Neural progenitor cell (in vitro differentiated cells): ENCODE measurements around the gene HIPK2. TPM values are rescaled to one million over a fixed set of nuclear protein-coding genes. Genes with fewer than 3 reads are reported as not detected.

Experiments
- DNase-seq: peaks from one replicate; pipeline ENCODE4 v3.0.0-alpha.2; 2016; ENCODE audit warnings: low spot score
- H2AFZ ChIP-seq: fragments of 200-600 bp; sonication (generic); replicated peaks from 2 replicates; pipeline ENCODE4 v1.6.1; 2016; ENCODE audit warnings: antibody characterized with exemption
- H3F3A ChIP-seq: fragments of 200-600 bp; sonication (generic); 2 replicates; pipeline ENCODE4 v1.6.1; 2016; ENCODE audit warnings: antibody characterized with exemption, low read depth
- H3K27ac ChIP-seq: fragments of 200-600 bp; sonication (generic); 2 replicates; pipeline ENCODE4 v1.5.1; 2016; ENCODE audit warnings: mild to moderate bottlenecking
- H3K27me3 ChIP-seq: fragments of 200-600 bp; sonication (generic); 2 replicates; pipeline ENCODE4 v1.6.1; 2016; ENCODE audit warnings: mild to moderate bottlenecking, moderate library complexity
- H3K36me3 ChIP-seq: fragments of 200-600 bp; sonication (generic); 2 replicates; pipeline ENCODE4 v1.5.1; 2016
- H3K4me1 ChIP-seq: fragments of 200-600 bp; sonication (generic); 2 replicates; pipeline ENCODE4 v1.6.1; 2016; ENCODE audit warnings: mixed run types
- H3K4me2 ChIP-seq: fragments of 200-600 bp; sonication (generic); 2 replicates; pipeline ENCODE4 v1.6.1; 2016
- H3K4me3 ChIP-seq: fragments of 200-600 bp; sonication (generic); 2 replicates; pipeline ENCODE4 v1.5.1; 2016
- H3K79me2 ChIP-seq: fragments of 200-600 bp; sonication (generic); 2 replicates; pipeline ENCODE4 v1.6.1; 2016; ENCODE audit warnings: low read depth
- H3K9ac ChIP-seq: fragments of 200-600 bp; sonication (generic); 2 replicates; pipeline ENCODE4 v1.6.1; 2016
- H3K9me3 ChIP-seq: fragments of 200-600 bp; sonication (generic); 2 replicates; pipeline ENCODE4 v1.5.1; 2016; ENCODE audit warnings: low read depth
- H4K20me1 ChIP-seq: fragments of 200-600 bp; sonication (generic); 2 replicates; pipeline ENCODE4 v1.6.1; 2016; ENCODE audit warnings: low read depth
- H3K27ac Mint-ChIP-seq: 3 replicates; pipeline ENCODE4 v1.8.0; 2021; ENCODE audit warnings: mixed read lengths
- H3K27me3 Mint-ChIP-seq: 2 replicates; pipeline ENCODE4 v1.8.0; 2022; ENCODE audit warnings: low read depth, mild to moderate bottlenecking, inconsistent platforms, moderate library complexity, mixed read lengths; ENCODE audit not compliant: insufficient read depth
- H3K36me3 Mint-ChIP-seq: 3 replicates; pipeline ENCODE4 v1.8.0; 2021; ENCODE audit warnings: mixed read lengths
- H3K4me1 Mint-ChIP-seq: 3 replicates; pipeline ENCODE4 v1.8.0; 2021; ENCODE audit warnings: mixed read lengths
- H3K4me3 Mint-ChIP-seq: 3 replicates; pipeline ENCODE4 v1.8.0; 2021; ENCODE audit warnings: mild to moderate bottlenecking, moderate library complexity, mixed read lengths
- H3K9me3 Mint-ChIP-seq: 3 replicates; pipeline ENCODE4 v1.8.0; 2020; ENCODE audit warnings: mixed read lengths
- CTCF ChIP-seq: fragments of 200-600 bp; sonication (generic); IDR thresholded peaks from 2 replicates; pipeline ENCODE4 v1.5.1; 2017; ENCODE audit warnings: antibody characterized with exemption, mild to moderate bottlenecking
- EZH2 ChIP-seq: fragments of 200-600 bp; sonication (generic); IDR thresholded peaks from 2 replicates; pipeline ENCODE4 v1.6.1; 2017; ENCODE audit warnings: antibody characterized with exemption, mild to moderate bottlenecking, moderate library complexity
- EZH2phosphoT487 ChIP-seq: fragments of 200-600 bp; sonication (generic); IDR thresholded peaks from 2 replicates; pipeline ENCODE4 v1.6.1; 2017; ENCODE audit warnings: antibody characterized with exemption
- total RNA-seq: library from RNA; depleted of rRNA; stranded (reverse); fragments of >200 nt; gene quantifications from 2 replicates; pipeline ENCODE4 v1.2.3, GENCODE V29; 2015; ENCODE audit warnings: low replicate concordance

The HIPK2 gene
- total RNA-seq, 1 donor from 2014 or later = 12.8 TPM

GRCh38 chr7:139701908-139702307 lies 75.9 kb downstream of the HIPK2 start:
- H3K4me1 ChIP-seq = peaks cover 14% of the 10 kb centered on the region
- H3K27me3 Mint-ChIP-seq = no peaks in the 10 kb centered on the region

GRCh38 chr7:139700505-139701235 lies 77.1 kb downstream of the HIPK2 start:
- Histone ChIP-seq H3K4me2 (no peak overlapping the region), H2AFZ (no peak overlapping the region), H3K27ac (no peak overlapping the region), H3K9ac (no peak overlapping the region), H3K36me3 (no peaks in the 10 kb centered on the region), H3K79me2 (no peaks in the 10 kb centered on the region), H3K4me1 (peaks cover 10% of the 10 kb centered on the region), H3K27me3 (no peaks in the 10 kb centered on the region), H3K4me3 (no peak overlapping the region), H3F3A (no peaks in the 10 kb centered on the region), H3K9me3 (no peaks in the 10 kb centered on the region), H4K20me1 (peaks cover 26% of the 10 kb centered on the region)
- H3K27me3 Mint-ChIP-seq = no peaks in the 10 kb centered on the region
- H3K4me3 Mint-ChIP-seq = no peak overlapping the region
- H3K27ac Mint-ChIP-seq = no peak overlapping the region
- DNase-seq = no peak
- TF ChIP-seq EZH2 (no peak), CTCF (no peak), EZH2phosphoT487 (no peak)
- H3K9me3 Mint-ChIP-seq = no peaks in the 10 kb centered on the region
- peaks cover 20% of the 10 kb centered on the region for H3K4me1 Mint-ChIP-seq
- H3K36me3 Mint-ChIP-seq = peaks cover 20% of the 10 kb centered on the region

More at GRCh38 chr7:139701908-139702307, 75.9 kb downstream of the HIPK2 start:
- no peak for DNase-seq
- Mint-ChIP-seq H3K4me1 (peaks cover 9% of the 10 kb centered on the region), H3K36me3 (peaks cover 20% of the 10 kb centered on the region), H3K4me3 (no peak overlapping the region), H3K9me3 (no peaks in the 10 kb centered on the region), H3K27ac (peak overlapping the region; percentile 27)
- Histone ChIP-seq H3K4me2 (no peak overlapping the region), H3K36me3 (no peaks in the 10 kb centered on the region), H3K27ac (no peak overlapping the region), H3K9ac (no peak overlapping the region), H3F3A (no peaks in the 10 kb centered on the region), H4K20me1 (peaks cover 28% of the 10 kb centered on the region), H2AFZ (no peak overlapping the region), H3K4me3 (no peak overlapping the region), H3K27me3 (no peaks in the 10 kb centered on the region), H3K9me3 (no peaks in the 10 kb centered on the region), H3K79me2 (no peaks in the 10 kb centered on the region)
- no peak for TF ChIP-seq CTCF
- TF ChIP-seq EZH2 = no peak

GRCh38 chr7:139699640-139700504 lies 77.9 kb downstream of the HIPK2 start:
- Mint-ChIP-seq H3K27ac (no peak overlapping the region), H3K4me3 (no peak overlapping the region), H3K36me3 (peaks cover 17% of the 10 kb centered on the region), H3K4me1 (peaks cover 20% of the 10 kb centered on the region), H3K27me3 (no peaks in the 10 kb centered on the region), H3K9me3 (no peaks in the 10 kb centered on the region)
- Histone ChIP-seq H2AFZ (no peak overlapping the region), H3K9me3 (no peaks in the 10 kb centered on the region), H3F3A (no peaks in the 10 kb centered on the region), H4K20me1 (peaks cover 26% of the 10 kb centered on the region), H3K4me3 (no peak overlapping the region), H3K4me2 (no peak overlapping the region), H3K79me2 (no peaks in the 10 kb centered on the region), H3K9ac (no peak overlapping the region), H3K27me3 (no peaks in the 10 kb centered on the region), H3K27ac (no peak overlapping the region), H3K36me3 (no peaks in the 10 kb centered on the region), H3K4me1 (peaks cover 10% of the 10 kb centered on the region)
- TF ChIP-seq CTCF (peak; percentile 33), EZH2 (no peak)
- peak; percentile 37 for DNase-seq
